HepG2 (cell line): ENCODE measurements around the gene JPH4. TPM values are rescaled to one million over a fixed set of nuclear protein-coding genes. Genes with fewer than 3 reads are reported as not detected.

Source experiments
- CCAR2 ChIP-seq: fragments of 200-400 bp; formaldehyde crosslinking; optimal IDR thresholded peaks from 2 replicates; pipeline ENCODE3; 2018; ENCODE audit warnings: low read depth, mild to moderate bottlenecking, low read length, moderate library complexity
- ETV6 ChIP-seq: sonication (generic); formaldehyde crosslinking; conservative IDR thresholded peaks from 2 replicates; pipeline ENCODE4 v1.4.0; 2020; ENCODE audit warnings: missing genetic modification reagents
- NONO ChIP-seq, 2 experiments: fragments of 450-650 bp in 1 of 2; sonication (generic) in 1 of 2; formaldehyde crosslinking in 1 of 2; IDR thresholded peaks in 1 of 2; conservative IDR thresholded peaks in 1 of 2; 2 replicates each; pipeline versions ENCODE4 v1.6.1 to v1.8.0; 2017 to 2022; ENCODE audit warnings: mild to moderate bottlenecking in 1 of 2, missing genetic modification reagents in 1 of 2, moderate library complexity in 1 of 2
- POLR2A ChIP-seq, 2 experiments: IDR thresholded peaks; 2 replicates each; pipeline ENCODE4 v1.6.1; 2011; ENCODE audit warnings: low read depth in 2 of 2, low read length in 2 of 2, mild to moderate bottlenecking in 1 of 2, moderate library complexity in 1 of 2; ENCODE audit not compliant: insufficient read depth in 1 of 2
- RBM39 ChIP-seq: fragments of 200-400 bp; formaldehyde crosslinking; IDR thresholded peaks from one replicate; pipeline ENCODE4 v1.6.1; 2018; ENCODE audit warnings: antibody characterized with exemption, mild to moderate bottlenecking, low read depth, low read length; ENCODE audit not compliant: poor library complexity, severe bottlenecking
- RXRA ChIP-seq: sonication (generic); formaldehyde crosslinking; IDR thresholded peaks from 2 replicates; pipeline ENCODE4 v1.5.1; 2020; ENCODE audit warnings: missing genetic modification reagents
- SNAI1 ChIP-seq: sonication (generic); formaldehyde crosslinking; IDR thresholded peaks from 2 replicates; pipeline ENCODE4 v1.5.0; 2020; ENCODE audit warnings: mild to moderate bottlenecking, missing genetic modification reagents, borderline replicate concordance
- SRSF1 ChIP-seq: fragments of 200-400 bp; formaldehyde crosslinking; optimal IDR thresholded peaks from 2 replicates; pipeline ENCODE3; 2017; ENCODE audit warnings: mild to moderate bottlenecking, low read depth, low read length, moderate library complexity
- TEAD3 ChIP-seq: optimal IDR thresholded peaks from 2 replicates; pipeline ENCODE3; 2016; ENCODE audit warnings: borderline replicate concordance
- ZBTB1 ChIP-seq: sonication (generic); formaldehyde crosslinking; IDR thresholded peaks from 2 replicates; pipeline ENCODE4 v1.4.0; 2020; ENCODE audit warnings: missing genetic modification reagents, borderline replicate concordance
- ZNF230 ChIP-seq: sonication (generic); formaldehyde crosslinking; IDR thresholded peaks from 2 replicates; pipeline ENCODE4 v1.4.0; 2020; ENCODE audit warnings: mild to moderate bottlenecking, missing genetic modification reagents
- ZNF292 ChIP-seq: sonication (generic); formaldehyde crosslinking; IDR thresholded peaks from 2 replicates; pipeline ENCODE4 v1.8.1; 2022; ENCODE audit warnings: mild to moderate bottlenecking, low read depth, missing genetic modification reagents, borderline replicate concordance
- ZNF713 ChIP-seq: sonication (generic); formaldehyde crosslinking; IDR thresholded peaks from 2 replicates; pipeline ENCODE4 v1.4.0; 2020; ENCODE audit warnings: mild to moderate bottlenecking, missing genetic modification reagents
- ZNF724P ChIP-seq: sonication (generic); formaldehyde crosslinking; IDR thresholded peaks from 2 replicates; pipeline ENCODE4 v1.8.0; 2022; ENCODE audit warnings: missing genetic modification reagents, borderline replicate concordance
- ZNF749 ChIP-seq: sonication (generic); formaldehyde crosslinking; IDR thresholded peaks from 2 replicates; pipeline ENCODE4 v1.8.0; 2022; ENCODE audit warnings: mild to moderate bottlenecking, missing genetic modification reagents, moderate library complexity, borderline replicate concordance
- ZNF761 ChIP-seq: sonication (generic); formaldehyde crosslinking; conservative IDR thresholded peaks from 2 replicates; pipeline ENCODE4 v1.4.0; 2020; ENCODE audit warnings: mild to moderate bottlenecking, missing genetic modification reagents
- polyA plus RNA-seq, 8 experiments: library from polyadenylated mRNA; depleted of rRNA in 3 of 8; stranded (reverse) in 7 of 8; unstranded in 1 of 8; fragments of >200 nt; fragmentation: Illumina TruSeq in 4 of 8; extraction: Trizol in 4 of 8; gene quantifications; 2 replicates each; pipeline versions ENCODE4 v1.2.1 to v1.2.3, GENCODE V29; 2011 to 2016; ENCODE audit warnings: low read depth in 4 of 8, missing spikeins in 1 of 8, mixed read lengths in 1 of 8; ENCODE audit not compliant: insufficient read depth in 1 of 8
- total RNA-seq, 5 experiments: library from RNA; depleted of rRNA; stranded (reverse); fragments of >200 nt; fragmentation: Illumina TruSeq; extraction: Trizol; gene quantifications; 2 replicates each; pipeline ENCODE4 v1.2.3, GENCODE V29; 2016; ENCODE audit warnings: low read depth in 1 of 5
- TF ChIP-seq, protein P1 (sequence below): sonication (generic); formaldehyde crosslinking; IDR thresholded peaks from 2 replicates; pipeline ENCODE4 v1.8.1; 2022; ENCODE audit warnings: mild to moderate bottlenecking, missing genetic modification reagents
- TF ChIP-seq, protein P2 (sequence below): sonication (generic); formaldehyde crosslinking; IDR thresholded peaks from 2 replicates; pipeline ENCODE4 v1.5.0; 2020; ENCODE audit warnings: mild to moderate bottlenecking, missing genetic modification reagents, borderline replicate concordance
- TF ChIP-seq, protein P3 (sequence below): sonication (generic); formaldehyde crosslinking; IDR thresholded peaks from 2 replicates; pipeline ENCODE4 v1.4.0; 2020; ENCODE audit warnings: missing genetic modification reagents

The JPH4 gene
- total and polyA plus RNA-seq, 2 of the 13 experiments (the other 11 are each of a cell fraction or from before 2014, with no cell fraction given) = 0.08 to 0.22 TPM

DNA sequence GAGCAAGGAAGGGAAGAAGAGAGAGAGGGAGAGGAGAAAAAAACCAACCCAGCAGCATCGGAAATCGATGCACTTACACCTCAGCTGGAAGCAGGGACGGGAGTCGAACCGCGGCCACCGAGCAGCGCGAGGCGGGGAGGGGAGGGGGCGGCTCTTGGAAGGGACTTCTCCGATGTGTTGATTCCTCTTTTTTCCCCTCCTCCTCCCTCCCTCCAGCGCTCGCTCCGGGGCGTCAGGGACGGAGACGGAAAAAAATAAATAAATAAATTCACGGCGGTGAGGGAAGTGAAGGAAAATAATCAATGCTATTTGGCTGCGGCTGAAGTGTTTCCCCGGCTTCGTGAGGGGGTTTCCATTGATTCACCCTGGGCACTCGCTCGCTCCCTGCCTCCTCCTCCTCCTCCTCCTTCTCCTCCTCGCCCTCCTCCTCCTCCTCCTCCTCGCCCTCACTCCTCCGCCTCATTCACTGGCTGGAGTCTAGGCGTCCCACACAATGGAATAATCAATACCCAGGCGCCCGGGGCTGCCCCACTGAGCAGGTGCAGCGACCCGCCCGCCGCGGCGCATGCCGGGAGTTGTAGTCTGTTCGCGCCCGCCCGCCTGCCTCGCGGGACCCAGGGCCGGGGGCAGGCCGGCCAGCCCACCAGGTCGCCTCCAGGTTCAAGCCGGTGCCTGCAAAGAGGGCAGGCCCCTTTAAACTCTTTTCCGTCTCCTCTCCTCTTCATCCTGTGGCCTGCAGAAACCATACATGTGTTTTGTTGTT is 27.1 kb downstream of the JPH4 start, which contains the start of gene ZFHX2 (continued):
- TF ChIP-seq ZNF761 (CRISPR knock-in tag) (peak; percentile 80; the same call in 1 of the 2 replicates), RXRA (peak; percentile 36), ZNF724P (CRISPR knock-in tag) (peak; percentile 97), ZNF292 (CRISPR knock-in tag) (peak; percentile 82), POLR2A (IDR thresholded peaks at IDR 0.05; ENCODE audit: insufficient read depth in 1 of 2, low read depth in 2 of 2, low read length in 2 of 2) (peak in 1 of 2 experiments; percentile 47; a peak in 2 of 4 replicates), ZNF230 (CRISPR knock-in tag) (no peak; the same call in none of the 2 replicates), ETV6 (CRISPR knock-in tag) (peak; percentile 26; the same call in 1 of the 2 replicates), ZNF749 (CRISPR knock-in tag) (no peak), SNAI1 (CRISPR knock-in tag) (peak; percentile 91), NONO (IDR thresholded peaks at IDR 0.05) (no peak), NONO (CRISPR knock-in tag; conservative IDR thresholded peaks at IDR 0.05) (peak; percentile 97), CCAR2 (no peak), ZNF713 (CRISPR knock-in tag) (0 out of 2 replicates have a peak, but pooled peaks have one; percentile 24), RBM39 (peak; percentile 50), ZBTB1 (CRISPR knock-in tag) (peak; percentile 33; the same call in 1 of the 2 replicates), TEAD3 (no peak), SRSF1 (peak; percentile 89)
- TF ChIP-seq, protein P1, sequence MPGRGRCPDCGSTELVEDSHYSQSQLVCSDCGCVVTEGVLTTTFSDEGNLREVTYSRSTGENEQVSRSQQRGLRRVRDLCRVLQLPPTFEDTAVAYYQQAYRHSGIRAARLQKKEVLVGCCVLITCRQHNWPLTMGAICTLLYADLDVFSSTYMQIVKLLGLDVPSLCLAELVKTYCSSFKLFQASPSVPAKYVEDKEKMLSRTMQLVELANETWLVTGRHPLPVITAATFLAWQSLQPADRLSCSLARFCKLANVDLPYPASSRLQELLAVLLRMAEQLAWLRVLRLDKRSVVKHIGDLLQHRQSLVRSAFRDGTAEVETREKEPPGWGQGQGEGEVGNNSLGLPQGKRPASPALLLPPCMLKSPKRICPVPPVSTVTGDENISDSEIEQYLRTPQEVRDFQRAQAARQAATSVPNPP (CRISPR knock-in tag) = 0 out of 2 replicates have a peak, but pooled peaks have one; percentile 52
- TF ChIP-seq, protein P2, sequence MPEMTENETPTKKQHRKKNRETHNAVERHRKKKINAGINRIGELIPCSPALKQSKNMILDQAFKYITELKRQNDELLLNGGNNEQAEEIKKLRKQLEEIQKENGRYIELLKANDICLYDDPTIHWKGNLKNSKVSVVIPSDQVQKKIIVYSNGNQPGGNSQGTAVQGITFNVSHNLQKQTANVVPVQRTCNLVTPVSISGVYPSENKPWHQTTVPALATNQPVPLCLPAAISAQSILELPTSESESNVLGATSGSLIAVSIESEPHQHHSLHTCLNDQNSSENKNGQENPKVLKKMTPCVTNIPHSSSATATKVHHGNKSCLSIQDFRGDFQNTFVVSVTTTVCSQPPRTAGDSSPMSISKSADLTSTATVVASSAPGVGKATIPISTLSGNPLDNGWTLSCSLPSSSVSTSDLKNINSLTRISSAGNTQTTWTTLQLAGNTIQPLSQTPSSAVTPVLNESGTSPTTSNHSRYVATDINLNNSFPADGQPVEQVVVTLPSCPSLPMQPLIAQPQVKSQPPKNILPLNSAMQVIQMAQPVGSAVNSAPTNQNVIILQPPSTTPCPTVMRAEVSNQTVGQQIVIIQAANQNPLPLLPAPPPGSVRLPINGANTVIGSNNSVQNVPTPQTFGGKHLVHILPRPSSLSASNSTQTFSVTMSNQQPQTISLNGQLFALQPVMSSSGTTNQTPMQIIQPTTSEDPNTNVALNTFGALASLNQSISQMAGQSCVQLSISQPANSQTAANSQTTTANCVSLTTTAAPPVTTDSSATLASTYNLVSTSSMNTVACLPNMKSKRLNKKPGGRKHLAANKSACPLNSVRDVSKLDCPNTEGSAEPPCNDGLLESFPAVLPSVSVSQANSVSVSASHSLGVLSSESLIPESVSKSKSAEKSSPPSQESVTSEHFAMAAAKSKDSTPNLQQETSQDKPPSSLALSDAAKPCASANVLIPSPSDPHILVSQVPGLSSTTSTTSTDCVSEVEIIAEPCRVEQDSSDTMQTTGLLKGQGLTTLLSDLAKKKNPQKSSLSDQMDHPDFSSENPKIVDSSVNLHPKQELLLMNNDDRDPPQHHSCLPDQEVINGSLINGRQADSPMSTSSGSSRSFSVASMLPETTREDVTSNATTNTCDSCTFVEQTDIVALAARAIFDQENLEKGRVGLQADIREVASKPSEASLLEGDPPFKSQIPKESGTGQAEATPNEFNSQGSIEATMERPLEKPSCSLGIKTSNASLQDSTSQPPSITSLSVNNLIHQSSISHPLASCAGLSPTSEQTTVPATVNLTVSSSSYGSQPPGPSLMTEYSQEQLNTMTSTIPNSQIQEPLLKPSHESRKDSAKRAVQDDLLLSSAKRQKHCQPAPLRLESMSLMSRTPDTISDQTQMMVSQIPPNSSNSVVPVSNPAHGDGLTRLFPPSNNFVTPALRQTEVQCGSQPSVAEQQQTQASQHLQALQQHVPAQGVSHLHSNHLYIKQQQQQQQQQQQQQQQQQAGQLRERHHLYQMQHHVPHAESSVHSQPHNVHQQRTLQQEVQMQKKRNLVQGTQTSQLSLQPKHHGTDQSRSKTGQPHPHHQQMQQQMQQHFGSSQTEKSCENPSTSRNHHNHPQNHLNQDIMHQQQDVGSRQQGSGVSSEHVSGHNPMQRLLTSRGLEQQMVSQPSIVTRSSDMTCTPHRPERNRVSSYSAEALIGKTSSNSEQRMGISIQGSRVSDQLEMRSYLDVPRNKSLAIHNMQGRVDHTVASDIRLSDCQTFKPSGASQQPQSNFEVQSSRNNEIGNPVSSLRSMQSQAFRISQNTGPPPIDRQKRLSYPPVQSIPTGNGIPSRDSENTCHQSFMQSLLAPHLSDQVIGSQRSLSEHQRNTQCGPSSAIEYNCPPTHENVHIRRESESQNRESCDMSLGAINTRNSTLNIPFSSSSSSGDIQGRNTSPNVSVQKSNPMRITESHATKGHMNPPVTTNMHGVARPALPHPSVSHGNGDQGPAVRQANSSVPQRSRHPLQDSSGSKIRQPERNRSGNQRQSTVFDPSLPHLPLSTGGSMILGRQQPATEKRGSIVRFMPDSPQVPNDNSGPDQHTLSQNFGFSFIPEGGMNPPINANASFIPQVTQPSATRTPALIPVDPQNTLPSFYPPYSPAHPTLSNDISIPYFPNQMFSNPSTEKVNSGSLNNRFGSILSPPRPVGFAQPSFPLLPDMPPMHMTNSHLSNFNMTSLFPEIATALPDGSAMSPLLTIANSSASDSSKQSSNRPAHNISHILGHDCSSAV = peak; percentile 98
- TF ChIP-seq, protein P3, sequence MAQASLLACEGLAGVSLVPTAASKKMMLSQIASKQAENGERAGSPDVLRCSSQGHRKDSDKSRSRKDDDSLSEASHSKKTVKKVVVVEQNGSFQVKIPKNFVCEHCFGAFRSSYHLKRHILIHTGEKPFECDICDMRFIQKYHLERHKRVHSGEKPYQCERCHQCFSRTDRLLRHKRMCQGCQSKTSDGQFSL = peak; percentile 65; the same call in 1 of the 2 replicates
